HepG2 (cell line): ENCODE data around the gene PGC. TPM values are rescaled to one million over a fixed set of nuclear protein-coding genes. Genes with fewer than 3 reads are reported as not detected.

Experiments used
- ADNP ChIP-seq: sonication (generic); formaldehyde crosslinking; IDR thresholded peaks from 2 replicates; pipeline ENCODE4 v1.4.0; 2020; ENCODE audit warnings: missing genetic modification reagents
- HIVEP1 ChIP-seq: sonication (generic); formaldehyde crosslinking; IDR thresholded peaks from 2 replicates; pipeline ENCODE4 v1.4.0; 2020; ENCODE audit warnings: mild to moderate bottlenecking, missing genetic modification reagents
- JARID2 ChIP-seq: sonication (generic); formaldehyde crosslinking; IDR thresholded peaks from 2 replicates; pipeline ENCODE4 v1.8.1; 2023; ENCODE audit warnings: missing genetic modification reagents, inconsistent platforms; ENCODE audit not compliant: insufficient replicate concordance
- NR3C1 ChIP-seq: sonication (generic); formaldehyde crosslinking; IDR thresholded peaks from 2 replicates; pipeline ENCODE4 v1.4.0; 2020; ENCODE audit warnings: missing genetic modification reagents
- PATZ1 ChIP-seq: sonication (generic); formaldehyde crosslinking; IDR thresholded peaks from 2 replicates; pipeline ENCODE4 v1.4.0; 2020; ENCODE audit warnings: missing genetic modification reagents
- RFX5 ChIP-seq: IDR thresholded peaks from 2 replicates; pipeline ENCODE4 v1.6.1; 2011; ENCODE audit warnings: low read depth, low read length, improper control_type of control experiment
- SATB2 ChIP-seq: sonication (generic); formaldehyde crosslinking; IDR thresholded peaks from 2 replicates; pipeline ENCODE4 v1.5.0; 2020; ENCODE audit warnings: missing genetic modification reagents
- TOPORS ChIP-seq: sonication (generic); formaldehyde crosslinking; IDR thresholded peaks from 2 replicates; pipeline ENCODE4 v1.8.0; 2023; ENCODE audit warnings: mild to moderate bottlenecking, missing genetic modification reagents
- XBP1 ChIP-seq: sonication (generic); formaldehyde crosslinking; IDR thresholded peaks from 2 replicates; pipeline ENCODE4 v1.5.0; 2020; ENCODE audit warnings: missing genetic modification reagents
- ZNF24 ChIP-seq: fragments of 450-650 bp; IDR thresholded peaks from 2 replicates; pipeline ENCODE4 v1.6.1; 2017; ENCODE audit warnings: antibody characterized with exemption, mild to moderate bottlenecking
- ZNF280B ChIP-seq: sonication (generic); formaldehyde crosslinking; IDR thresholded peaks from 2 replicates; pipeline ENCODE4 v1.5.0; 2020; ENCODE audit warnings: missing genetic modification reagents, mild to moderate bottlenecking, borderline replicate concordance
- ZNF766 ChIP-seq: sonication (generic); formaldehyde crosslinking; IDR thresholded peaks from 2 replicates; pipeline ENCODE4 v1.5.0; 2020; ENCODE audit warnings: missing genetic modification reagents, borderline replicate concordance
- polyA plus RNA-seq, 8 experiments: library from polyadenylated mRNA; depleted of rRNA in 3 of 8; stranded (reverse) in 7 of 8; unstranded in 1 of 8; fragments of >200 nt; fragmentation: Illumina TruSeq in 4 of 8; extraction: Trizol in 4 of 8; gene quantifications; 2 replicates each; pipeline versions ENCODE4 v1.2.1 to v1.2.3, GENCODE V29; 2011 to 2016; ENCODE audit warnings: low read depth in 4 of 8, missing spikeins in 1 of 8, mixed read lengths in 1 of 8; ENCODE audit not compliant: insufficient read depth in 1 of 8
- total RNA-seq, 5 experiments: library from RNA; depleted of rRNA; stranded (reverse); fragments of >200 nt; fragmentation: Illumina TruSeq; extraction: Trizol; gene quantifications; 2 replicates each; pipeline ENCODE4 v1.2.3, GENCODE V29; 2016; ENCODE audit warnings: low read depth in 1 of 5
- TF ChIP-seq, protein P1 (sequence below): sonication (generic); formaldehyde crosslinking; IDR thresholded peaks from 2 replicates; pipeline ENCODE4 v1.5.1; 2020; ENCODE audit warnings: missing genetic modification reagents, mild to moderate bottlenecking, borderline replicate concordance
- TF ChIP-seq, protein P2 (sequence below): sonication (generic); formaldehyde crosslinking; IDR thresholded peaks from 2 replicates; pipeline ENCODE4 v1.5.0; 2020; ENCODE audit warnings: missing genetic modification reagents
- TF ChIP-seq, protein P3 (sequence below): IDR thresholded peaks from 2 replicates; pipeline ENCODE4 v1.6.1; 2016; ENCODE audit warnings: low read depth, missing genetic modification reagents, missing compliant biosample characterization

Gene PGC
- total and polyA plus RNA-seq, 2 of the 13 experiments (the other 11 are each of a cell fraction or from before 2014, with no cell fraction given) = 426 to 502 TPM

DNA sequence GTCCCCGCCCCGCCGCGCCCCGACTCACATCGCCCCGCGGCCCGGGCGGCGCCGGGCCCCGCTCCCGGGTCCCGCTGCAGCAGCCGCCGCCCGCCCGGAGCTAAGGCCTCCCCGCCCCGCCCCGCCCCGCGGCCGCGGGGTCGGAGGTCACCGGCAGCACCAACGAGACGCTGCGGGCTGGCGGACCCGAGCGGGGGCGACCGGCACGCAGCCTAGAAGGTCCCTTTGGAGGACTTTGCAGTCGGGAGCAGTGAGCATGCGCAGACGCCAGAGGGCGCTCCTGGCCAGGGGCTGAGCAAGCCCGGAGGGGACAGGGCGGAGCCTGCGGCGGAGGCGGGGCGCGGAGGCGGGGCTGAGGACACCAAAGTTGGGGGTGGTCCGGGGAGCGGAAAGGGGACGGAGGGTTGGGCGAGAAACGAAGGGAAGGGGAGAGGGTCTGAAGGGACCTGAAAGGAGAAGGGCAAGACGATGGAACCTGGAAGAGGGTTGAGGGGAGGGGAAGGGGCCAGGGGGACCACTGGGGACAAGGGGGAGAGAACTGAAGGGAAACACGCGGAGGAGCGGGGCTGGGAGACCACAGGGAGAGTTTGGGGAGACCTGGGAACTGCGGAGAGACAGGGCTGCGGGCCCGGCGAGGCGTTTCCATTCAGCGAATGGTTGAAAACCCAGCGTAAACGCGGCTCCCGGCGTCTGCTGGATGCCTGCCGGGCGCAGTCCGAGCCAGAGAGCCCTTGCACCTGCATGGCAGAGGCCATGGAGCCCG, 32.8 kb upstream of the PGC start, which contains the start of gene FRS3 (continued):
- TF ChIP-seq PATZ1 (CRISPR knock-in tag) (peak; percentile 82), ADNP (CRISPR knock-in tag) (no peak), ZNF280B (peak; percentile 41; the same call in 1 of the 2 replicates), RFX5 (0 out of 2 replicates have a peak, but pooled peaks have one; percentile 11), ZNF24 (0 out of 2 replicates have a peak, but pooled peaks have one; percentile 54), XBP1 (CRISPR knock-in tag) (no peak), TOPORS (CRISPR knock-in tag) (peak; percentile 43; the same call in 1 of the 2 replicates), JARID2 (no peak), HIVEP1 (CRISPR knock-in tag) (no peak; the same call in 1 of the 2 replicates), SATB2 (CRISPR knock-in tag) (no peak), NR3C1 (CRISPR knock-in tag) (no peak), ZNF766 (CRISPR knock-in tag) (no peak)
- TF ChIP-seq, protein P1, sequence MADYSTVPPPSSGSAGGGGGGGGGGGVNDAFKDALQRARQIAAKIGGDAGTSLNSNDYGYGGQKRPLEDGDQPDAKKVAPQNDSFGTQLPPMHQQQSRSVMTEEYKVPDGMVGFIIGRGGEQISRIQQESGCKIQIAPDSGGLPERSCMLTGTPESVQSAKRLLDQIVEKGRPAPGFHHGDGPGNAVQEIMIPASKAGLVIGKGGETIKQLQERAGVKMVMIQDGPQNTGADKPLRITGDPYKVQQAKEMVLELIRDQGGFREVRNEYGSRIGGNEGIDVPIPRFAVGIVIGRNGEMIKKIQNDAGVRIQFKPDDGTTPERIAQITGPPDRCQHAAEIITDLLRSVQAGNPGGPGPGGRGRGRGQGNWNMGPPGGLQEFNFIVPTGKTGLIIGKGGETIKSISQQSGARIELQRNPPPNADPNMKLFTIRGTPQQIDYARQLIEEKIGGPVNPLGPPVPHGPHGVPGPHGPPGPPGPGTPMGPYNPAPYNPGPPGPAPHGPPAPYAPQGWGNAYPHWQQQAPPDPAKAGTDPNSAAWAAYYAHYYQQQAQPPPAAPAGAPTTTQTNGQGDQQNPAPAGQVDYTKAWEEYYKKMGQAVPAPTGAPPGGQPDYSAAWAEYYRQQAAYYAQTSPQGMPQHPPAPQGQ (CRISPR knock-in tag) = no peak
- TF ChIP-seq, protein P2, sequence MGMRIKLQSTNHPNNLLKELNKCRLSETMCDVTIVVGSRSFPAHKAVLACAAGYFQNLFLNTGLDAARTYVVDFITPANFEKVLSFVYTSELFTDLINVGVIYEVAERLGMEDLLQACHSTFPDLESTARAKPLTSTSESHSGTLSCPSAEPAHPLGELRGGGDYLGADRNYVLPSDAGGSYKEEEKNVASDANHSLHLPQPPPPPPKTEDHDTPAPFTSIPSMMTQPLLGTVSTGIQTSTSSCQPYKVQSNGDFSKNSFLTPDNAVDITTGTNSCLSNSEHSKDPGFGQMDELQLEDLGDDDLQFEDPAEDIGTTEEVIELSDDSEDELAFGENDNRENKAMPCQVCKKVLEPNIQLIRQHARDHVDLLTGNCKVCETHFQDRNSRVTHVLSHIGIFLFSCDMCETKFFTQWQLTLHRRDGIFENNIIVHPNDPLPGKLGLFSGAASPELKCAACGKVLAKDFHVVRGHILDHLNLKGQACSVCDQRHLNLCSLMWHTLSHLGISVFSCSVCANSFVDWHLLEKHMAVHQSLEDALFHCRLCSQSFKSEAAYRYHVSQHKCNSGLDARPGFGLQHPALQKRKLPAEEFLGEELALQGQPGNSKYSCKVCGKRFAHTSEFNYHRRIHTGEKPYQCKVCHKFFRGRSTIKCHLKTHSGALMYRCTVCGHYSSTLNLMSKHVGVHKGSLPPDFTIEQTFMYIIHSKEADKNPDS (CRISPR knock-in tag) = peak; percentile 54; the same call in 1 of the 2 replicates
- TF ChIP-seq, protein P3, sequence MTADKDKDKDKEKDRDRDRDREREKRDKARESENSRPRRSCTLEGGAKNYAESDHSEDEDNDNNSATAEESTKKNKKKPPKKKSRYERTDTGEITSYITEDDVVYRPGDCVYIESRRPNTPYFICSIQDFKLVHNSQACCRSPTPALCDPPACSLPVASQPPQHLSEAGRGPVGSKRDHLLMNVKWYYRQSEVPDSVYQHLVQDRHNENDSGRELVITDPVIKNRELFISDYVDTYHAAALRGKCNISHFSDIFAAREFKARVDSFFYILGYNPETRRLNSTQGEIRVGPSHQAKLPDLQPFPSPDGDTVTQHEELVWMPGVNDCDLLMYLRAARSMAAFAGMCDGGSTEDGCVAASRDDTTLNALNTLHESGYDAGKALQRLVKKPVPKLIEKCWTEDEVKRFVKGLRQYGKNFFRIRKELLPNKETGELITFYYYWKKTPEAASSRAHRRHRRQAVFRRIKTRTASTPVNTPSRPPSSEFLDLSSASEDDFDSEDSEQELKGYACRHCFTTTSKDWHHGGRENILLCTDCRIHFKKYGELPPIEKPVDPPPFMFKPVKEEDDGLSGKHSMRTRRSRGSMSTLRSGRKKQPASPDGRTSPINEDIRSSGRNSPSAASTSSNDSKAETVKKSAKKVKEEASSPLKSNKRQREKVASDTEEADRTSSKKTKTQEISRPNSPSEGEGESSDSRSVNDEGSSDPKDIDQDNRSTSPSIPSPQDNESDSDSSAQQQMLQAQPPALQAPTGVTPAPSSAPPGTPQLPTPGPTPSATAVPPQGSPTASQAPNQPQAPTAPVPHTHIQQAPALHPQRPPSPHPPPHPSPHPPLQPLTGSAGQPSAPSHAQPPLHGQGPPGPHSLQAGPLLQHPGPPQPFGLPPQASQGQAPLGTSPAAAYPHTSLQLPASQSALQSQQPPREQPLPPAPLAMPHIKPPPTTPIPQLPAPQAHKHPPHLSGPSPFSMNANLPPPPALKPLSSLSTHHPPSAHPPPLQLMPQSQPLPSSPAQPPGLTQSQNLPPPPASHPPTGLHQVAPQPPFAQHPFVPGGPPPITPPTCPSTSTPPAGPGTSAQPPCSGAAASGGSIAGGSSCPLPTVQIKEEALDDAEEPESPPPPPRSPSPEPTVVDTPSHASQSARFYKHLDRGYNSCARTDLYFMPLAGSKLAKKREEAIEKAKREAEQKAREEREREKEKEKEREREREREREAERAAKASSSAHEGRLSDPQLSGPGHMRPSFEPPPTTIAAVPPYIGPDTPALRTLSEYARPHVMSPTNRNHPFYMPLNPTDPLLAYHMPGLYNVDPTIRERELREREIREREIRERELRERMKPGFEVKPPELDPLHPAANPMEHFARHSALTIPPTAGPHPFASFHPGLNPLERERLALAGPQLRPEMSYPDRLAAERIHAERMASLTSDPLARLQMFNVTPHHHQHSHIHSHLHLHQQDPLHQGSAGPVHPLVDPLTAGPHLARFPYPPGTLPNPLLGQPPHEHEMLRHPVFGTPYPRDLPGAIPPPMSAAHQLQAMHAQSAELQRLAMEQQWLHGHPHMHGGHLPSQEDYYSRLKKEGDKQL (CRISPR knock-in tag) = no peak
